Right renal cortex interstitium (tissue), 3 donors: ENCODE data around the gene SLC39A10. TPM values are rescaled to one million over a fixed set of nuclear protein-coding genes. Genes with fewer than 3 reads are reported as not detected.
"Not testable (repeated sequence)": the region's sequence is repeated elsewhere in the genome, so short reads cannot be mapped to it uniquely, and the experiment has no call there.

Source experiments
- DNase-seq, 3 donors: peaks; one replicate each; pipeline ENCODE4 v3.0.0-alpha.2; 2013; ENCODE audit warnings: low read depth in 3 of 3, low spot score in 2 of 3
- polyA plus RNA-seq, 3 donors: library from polyadenylated mRNA; unstranded; fragments of 120-200 nt; gene quantifications; one replicate each; pipeline ENCODE4 v1.2.1, GENCODE V29; 2013; ENCODE audit not compliant: insufficient read length in 3 of 3

SLC39A10 gene
- polyA plus RNA-seq, 3 donors: 80.5 to 92.0 (median 81.4) TPM

DNA sequence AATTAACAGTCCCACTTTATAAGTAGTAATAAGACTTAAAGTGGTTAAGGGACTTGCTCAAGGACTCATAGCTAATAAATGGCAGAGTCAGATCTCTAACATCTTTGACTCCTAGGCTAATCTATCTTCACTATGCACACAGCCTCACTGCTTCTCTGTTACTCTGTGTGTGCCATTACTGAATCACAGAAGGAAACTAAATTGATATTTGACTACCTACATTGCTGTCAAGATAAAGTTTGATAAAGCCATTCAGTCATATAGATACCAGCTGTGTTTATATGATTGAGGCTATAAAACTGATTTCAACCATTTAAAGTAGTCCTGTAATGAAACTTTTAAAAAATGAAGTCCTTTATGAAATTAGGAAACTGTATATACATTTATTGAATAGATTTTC, 10.9 kb downstream of the SLC39A10 start:
- DNase-seq: no peak

DNA sequence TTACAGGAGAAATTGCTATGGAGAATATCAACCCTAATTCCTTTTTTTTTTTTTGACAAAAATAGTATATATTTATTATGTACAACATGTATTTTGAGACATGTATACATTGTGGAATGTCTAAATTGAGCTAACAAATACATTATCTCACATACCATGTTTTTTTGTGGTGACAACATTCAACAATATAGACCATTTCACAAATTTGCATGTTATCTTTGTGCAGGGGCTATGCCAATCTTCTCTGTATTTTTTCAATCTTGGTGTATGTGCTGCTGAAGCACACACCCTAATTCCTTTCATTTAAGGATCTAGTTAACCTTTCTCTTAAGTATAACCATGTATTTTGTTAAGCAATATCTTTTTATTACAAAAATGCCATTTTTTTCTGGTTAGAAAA, 13.2 kb downstream of the SLC39A10 start:
- DNase-seq: no peak

DNA sequence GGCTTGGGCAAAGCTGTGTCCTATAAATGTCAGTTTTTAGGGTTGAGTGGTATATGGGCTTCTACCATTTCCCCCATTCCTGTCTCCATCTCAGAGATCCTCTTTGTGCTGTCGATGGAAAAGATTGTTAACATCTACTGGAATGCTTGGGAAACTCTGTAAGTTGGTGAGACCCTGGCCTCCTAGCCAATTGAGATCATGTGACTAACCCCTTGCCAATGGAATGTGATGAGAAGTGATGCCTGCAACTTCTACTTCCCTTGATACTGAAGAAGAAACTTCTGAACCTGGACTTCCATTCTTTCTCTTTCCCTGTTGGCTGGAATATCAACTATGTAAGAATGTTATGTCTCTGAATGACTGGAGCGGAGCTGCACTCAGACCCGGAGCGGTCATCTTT, 14.5 kb downstream of the SLC39A10 start:
- no peak for DNase-seq

DNA sequence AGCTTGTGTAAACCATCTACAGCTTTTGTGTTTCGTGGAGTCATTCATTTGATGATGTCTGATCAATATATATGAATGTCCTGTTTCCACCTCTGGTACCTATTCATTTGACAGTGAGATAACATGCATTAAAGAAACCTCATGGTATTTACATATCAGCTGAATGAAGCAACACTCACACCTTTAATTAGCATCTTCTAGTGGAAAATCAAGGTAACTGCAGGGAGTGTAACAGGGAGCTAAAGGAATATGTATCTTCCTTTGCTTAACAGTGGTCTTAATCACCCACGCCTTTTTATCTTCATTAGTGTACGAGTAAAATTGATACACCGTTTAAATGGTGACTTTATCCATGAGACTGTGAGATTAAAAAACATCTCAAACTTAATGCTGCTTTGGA, 15.6 kb downstream of the SLC39A10 start:
- DNase-seq: no peak

DNA sequence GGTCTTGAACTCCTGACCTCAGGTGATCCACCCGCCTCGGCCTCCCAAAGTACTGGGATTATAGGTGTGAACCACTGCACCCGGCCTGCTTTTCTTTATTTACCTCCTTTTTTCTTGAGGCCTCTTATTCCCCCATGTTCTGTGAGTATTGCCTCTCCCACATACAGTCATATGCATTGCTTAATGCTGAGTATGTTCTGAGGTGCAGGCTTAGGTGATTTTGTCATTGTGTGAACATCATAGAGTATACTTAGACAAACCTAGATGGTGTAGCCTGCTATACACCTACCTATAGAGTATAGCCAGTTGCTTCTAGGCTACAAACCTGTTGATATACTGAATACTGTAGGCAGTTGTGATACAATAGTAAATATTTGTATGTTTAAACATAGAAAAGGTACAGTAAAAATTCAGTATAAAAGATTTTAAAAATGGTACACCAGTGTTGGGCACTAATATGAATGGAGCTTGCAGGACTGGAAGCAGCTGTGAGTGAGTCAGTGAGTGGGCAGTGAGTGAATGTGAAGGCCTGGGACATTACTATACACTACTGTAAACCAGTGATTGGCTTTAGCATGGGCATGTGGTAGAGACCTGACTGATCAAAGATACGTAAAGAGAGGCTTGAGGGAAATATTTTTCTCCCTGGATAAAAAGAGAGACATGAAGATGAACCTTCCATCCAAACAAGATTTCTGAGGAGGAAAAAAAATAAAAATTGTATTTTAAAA, 17.6 kb downstream of the SLC39A10 start:
- no peak for DNase-seq

DNA sequence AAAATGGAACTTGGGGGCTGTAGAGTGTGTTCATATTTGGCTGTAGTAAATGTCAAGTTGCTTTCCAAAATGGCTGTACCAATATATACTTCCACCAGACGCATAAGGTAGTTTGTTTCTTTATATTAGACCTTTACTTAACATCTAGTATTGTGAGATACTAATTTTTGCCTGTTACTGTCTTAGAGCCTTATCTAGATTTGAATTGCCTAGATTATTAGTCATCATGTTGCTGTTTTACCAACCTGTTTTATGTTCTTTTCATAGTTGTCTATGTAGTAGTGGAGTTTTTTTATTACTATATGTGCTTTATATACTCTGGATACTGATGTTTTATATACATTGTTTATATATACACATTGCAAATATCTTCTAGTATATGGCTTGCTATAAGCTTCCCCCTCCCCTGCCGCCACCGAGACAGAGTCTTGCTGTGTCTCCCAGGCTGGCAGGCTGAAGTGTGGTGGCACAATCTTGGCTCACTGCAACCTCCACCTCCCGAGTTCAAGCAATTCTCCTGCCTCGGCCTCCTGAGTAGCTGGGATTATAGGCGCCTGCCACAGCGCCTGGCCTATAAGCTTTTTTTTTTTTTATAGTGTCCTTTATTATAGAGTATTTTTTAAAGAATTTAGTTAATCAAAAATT, 18.9 kb downstream of the SLC39A10 start:
- no peak for DNase-seq

DNA sequence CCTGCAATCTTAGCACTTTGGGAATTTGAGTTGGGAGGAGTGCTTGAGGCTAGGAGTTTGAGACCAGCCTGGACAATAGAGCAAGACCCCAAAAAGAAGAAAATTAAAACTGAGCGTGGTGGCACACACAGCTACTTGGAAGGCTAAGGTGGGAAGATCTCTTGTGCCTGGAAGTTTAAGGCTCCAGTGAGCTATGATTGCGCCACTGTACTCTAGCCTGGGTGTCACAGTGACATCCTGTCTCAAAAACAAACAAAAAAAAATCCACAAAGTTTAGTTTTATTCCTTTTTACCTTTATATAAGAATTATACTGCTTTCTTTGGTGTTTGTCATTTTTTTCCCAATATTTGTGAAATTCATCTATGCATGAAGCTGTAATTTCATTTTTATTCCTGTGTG, 20.3 kb downstream of the SLC39A10 start:
- DNase-seq: no peak

DNA sequence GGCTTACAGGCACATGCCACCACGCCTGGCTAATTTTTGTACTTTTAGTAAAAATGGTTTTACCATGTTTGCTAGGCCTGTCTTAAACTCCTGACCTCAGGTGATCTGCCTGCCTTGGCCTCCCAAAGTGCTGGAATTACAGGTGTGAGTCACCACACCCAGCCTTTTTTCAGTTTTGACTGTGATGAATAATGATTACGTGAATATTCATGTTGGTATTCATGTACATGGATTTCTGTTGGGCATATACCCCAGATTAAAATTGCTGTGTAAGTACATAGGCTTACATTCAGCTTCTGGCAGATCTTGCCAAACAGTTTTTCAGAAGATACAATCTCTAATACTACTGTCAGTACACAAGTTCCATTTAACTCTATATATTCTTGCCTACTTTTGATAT, 20.9 kb downstream of the SLC39A10 start:
- DNase-seq: no peak

DNA sequence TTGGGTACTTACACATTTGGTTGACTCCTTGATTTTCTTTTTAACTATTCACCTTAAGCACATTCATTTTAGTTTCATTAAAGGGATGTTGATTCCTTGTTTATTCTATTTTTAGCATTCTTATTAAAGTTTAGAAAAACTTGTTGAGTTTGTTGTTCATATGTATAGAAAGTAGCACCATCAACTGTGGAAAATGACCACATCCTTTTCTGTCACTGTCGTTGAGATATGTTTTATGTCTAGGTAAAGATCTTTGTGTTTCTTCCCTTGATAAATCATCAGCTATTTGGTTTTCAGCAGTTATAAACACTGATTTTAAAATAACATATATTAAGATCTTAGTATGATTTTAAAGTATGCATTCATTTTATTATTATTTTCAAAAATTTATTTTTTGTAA, 25.1 kb downstream of the SLC39A10 start:
- no peak for DNase-seq

DNA sequence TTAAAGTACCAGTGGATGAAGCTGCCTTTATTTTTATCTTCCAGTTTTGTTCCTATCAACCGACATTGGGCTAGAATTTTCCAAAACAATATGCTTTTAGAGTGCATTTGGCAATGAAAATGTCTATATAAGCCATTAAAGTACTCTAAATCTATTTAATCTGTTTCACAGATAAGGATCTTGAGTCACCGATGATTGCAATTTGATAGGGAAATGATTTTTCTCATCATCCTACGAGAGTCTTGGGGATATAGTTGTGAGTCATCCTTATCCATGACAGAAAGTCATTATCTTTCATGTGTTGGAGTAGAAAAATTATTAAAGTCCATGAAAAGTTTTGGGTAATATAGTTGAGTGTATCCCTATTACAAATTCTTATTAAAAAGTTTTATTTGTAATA, 26.1 kb downstream of the SLC39A10 start:
- no peak for DNase-seq

DNA sequence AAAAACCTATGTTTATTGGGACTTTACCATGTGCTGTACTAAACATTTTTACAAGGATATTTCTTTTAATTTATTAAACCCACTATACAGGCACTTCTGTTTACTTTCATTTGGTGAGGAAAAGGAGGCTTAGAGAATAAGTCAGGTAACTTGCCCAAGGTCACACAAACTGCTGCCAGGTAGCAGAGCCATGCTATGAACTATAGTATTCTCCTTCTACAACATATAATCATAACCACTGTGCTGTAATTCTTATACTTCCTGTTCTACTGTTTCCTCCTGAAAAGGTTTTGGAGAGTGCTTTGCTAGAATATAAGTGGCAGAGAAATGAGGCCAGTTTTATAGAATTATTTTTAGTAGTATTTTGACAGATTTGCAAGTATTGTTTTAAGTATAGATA, 29.5 kb downstream of the SLC39A10 start:
- no peak for DNase-seq

DNA sequence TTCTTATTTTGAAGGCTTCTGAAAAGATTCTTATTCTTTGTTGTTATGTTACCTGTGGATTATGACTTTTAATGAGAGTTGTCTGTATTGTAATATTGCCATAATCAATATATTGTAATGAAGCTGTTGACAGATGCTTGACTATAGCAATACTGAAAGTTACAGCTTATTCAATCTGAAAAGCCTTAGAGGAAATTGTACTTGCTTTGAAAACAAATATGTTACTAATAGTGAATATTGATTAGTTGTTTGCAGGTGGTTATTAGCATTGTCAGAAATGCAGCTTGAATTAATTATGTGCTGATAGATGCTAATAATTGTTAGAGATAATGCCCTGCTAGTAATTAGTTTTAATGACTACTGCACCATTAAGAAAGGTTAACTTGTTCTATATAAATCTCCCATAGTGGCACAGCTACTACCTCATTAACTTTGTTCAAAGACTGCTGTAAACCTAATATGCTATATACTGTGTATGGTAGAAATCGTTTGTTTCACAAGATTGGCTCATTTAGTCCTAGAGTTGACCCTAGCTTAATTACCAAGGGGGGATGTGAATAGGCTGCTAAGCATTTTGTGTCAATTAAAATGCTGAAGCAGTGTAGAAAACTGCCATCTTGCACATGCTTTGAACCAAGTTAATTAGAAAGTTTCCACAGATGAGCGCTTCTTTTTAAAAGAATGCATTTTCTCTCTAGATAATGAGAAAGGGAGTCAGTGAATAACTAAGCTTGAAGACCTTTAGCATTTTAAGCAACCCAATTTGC, 30.5 kb downstream of the SLC39A10 start:
- DNase-seq: peak in 1 of 3 donors; percentile 9

DNA sequence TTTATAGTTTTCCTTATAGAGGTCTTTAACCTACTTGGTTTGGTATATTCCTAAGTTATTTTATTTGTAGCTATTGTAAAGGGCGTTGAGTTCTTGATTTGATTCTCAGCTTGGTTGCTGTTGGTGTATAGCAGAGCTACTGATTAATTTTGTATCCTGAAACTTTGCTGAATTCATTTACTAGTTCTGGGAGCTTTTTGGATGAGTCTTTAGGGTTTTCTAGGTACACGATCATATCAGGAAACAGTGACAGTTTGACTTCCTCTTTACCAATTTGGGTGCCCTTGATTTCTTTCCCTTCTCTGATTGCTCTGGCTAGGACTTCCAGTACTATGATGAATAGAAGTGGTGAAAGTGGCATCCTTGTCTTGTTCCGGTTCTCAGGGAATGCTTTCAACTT, 35.5 kb downstream of the SLC39A10 start:
- not testable (repeated sequence) for DNase-seq

DNA sequence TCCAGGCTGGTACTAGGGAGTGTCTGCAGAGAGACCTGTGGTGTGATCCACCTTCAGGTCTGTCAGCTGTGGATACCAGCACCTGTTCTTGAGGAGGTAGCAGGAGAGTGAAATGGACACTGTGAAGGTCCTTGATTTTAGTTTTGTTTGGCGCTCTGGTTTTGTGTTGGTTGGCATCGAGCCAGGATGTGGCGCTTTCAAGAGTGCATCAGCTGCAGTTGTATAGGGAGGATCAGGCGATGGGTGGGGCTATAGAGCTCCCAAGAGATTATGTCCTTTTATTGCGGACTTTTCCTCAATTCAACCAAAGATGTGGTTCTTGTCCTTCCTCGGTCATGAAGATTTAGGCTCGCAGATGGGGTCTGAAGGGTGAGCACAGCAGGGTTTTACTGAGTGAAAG, 37.5 kb downstream of the SLC39A10 start:
- no peak for DNase-seq

DNA sequence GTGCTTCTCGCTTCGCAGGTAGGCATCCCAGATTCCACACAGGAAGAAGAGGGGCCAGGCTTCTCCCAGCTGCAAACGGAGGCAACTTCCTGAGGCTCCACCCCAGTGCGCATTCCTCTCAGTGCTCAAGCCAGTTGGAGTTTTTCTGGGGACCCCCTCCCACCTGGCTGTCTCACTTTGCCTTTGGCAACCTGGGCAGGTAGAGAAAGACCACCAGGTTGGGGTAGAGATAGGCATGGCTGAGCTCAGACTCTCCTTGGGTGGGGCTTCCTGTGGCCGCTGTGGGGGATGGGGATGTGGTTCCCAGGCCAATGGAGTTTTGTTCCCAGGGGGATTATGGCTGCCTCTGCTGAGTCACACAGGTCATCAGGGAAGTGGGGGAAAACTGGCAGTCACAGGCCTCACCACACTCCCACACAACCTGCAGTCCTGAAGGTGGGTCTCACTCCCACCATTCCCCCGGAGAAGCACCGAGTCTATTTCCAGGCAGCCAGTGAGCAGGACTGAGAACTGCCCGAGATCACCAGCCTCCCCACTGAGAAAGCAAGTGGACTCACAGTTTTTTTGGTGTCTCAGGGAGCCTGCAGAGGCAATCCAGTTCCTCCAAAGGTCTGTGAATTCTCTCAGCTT, 38.1 kb downstream of the SLC39A10 start:
- DNase-seq: no peak

DNA sequence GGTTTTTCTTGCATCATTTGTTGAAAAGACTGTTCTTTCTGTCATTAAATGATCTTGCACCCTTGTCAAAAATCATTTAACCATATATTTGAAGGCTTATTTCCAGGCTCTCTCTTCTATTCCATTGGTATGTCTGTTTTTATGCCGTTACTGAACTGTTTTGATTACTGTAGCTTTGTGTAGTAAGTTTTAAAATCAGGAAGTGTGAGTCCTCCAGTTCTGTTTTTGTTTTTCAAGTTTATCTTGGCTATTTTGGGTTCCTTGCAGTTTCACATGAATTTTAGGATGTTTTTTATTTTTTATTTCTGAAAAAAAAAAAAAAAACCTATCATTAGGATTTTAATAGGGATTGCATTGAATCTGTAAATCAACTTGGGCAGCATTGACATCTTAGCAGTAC, 39.0 kb downstream of the SLC39A10 start:
- DNase-seq: no peak

DNA sequence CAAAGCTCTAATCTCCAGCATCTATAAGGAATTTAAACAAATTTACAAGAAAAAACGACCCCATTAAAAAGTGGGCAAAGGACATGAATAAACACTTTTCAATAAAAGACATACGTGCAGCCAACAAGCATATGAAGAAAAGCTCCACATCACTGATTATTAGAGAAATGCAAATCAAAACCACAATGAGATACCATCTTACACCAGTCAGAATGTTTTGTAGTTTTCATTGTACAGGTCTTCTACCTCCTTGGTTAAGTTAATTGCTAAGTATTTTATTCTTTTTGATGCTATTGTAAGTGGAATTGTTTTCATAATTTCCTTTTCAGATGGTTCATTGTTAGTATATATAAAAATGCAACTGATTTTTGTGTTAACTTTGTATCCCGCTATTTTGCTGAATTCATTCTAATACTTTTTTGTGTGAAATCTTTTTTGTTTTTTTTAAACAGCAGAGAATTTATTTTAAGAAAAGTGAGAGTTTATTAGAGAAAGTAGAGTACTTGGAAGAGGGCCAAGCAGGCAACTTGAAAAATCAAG, 40.7 kb downstream of the SLC39A10 start:
- DNase-seq: no peak

DNA sequence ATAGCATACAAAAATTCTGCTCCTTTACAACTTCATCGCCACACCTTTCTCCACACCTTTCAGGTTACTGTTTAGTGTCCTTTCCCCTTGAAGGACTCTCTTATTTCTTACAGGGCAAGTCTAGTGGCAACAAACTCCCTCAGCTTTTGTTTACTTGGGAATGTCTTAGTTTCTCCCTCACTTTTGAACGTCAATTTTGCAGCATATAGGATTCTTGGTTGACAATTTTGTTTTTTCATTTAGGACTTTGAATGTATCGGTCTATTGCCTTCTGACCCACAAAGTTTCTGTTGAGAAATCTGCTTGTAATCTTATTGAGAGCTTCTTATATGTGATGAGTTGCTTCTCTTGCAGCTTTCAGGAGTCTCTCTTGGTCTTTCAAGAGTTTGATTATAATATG, 43.5 kb downstream of the SLC39A10 start:
- DNase-seq: no peak

DNA sequence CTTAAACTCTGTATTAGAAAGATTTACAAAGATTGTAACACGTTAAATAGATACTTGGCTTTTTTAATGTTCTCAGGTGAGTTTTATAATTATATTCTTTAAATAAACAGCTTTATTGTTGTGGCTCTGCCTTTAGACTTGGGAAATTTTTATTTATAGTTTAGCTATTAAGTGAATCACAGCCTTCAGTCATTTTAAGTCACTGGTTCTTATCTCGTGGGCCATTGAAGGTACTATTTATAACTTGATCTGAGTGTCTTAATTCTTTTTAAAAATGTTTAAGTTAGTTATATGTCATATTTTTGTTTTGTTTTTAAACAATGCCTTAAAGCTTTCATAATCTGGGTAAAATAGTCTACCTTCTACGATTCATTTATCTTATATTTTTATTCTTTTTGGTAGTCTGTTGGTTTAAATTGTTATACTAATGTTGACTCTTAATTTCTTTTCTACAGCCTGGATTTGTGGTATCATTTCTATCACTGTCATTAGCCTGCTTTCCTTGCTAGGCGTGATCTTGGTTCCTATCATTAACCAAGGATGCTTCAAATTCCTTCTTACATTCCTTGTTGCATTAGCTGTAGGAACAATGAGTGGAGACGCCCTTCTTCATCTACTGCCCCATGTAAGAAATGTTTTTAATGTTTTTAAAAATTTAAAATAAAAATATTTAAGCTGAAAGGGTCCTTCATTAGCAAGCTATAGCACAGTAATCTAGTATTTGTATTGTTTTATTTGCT, 49.3 kb downstream of the SLC39A10 start:
- no peak for DNase-seq
